Measurements from ENCODE around the gene DLX5.

DNA sequence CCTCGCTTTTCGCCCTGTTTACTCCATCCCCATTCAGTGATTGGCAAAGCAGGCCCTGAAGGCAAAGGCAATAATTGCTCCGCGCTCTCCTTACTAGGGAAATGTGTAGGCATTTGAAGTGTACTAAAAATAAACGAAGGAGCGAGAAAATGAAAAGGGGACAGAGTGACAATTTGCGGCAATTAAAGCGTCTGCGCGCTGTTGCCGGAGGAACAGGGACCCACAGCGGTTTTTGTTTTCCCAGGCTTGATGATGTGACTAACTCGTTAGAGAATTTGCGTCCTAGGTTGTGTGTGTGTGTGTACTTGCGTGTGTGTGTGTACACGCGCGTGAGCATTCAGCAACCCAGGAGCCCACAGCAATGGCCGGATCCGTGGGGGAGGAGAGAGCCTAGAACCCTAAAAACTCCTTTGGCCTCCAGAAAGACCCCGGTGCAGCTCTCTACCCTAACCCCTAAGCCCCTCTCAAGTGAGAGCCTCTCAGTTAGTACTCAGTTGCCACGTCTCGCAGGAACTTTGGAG, 27.1 kb downstream of the DLX5 start:
- TF ChIP-seq CTCF (conservative IDR thresholded peaks at IDR 0.05 in 1 of 2, IDR thresholded peaks at IDR 0.05 in 1 of 2; ENCODE audit: extremely low read depth in 1 of 2, insufficient read depth in 1 of 2, low read depth in 1 of 2, low read length in 2 of 2): no peak
- TF ChIP-seq EZH2 (IDR thresholded peaks at IDR 0.05; ENCODE audit: borderline replicate concordance, low read length): peak; percentile 16
